H9 (cell line): ENCODE results near the gene HSPG2. TPM values are rescaled to one million over a fixed set of nuclear protein-coding genes. Genes with fewer than 3 reads are reported as not detected.

Experiments
- DNase-seq: peaks from one replicate; pipeline ENCODE4 v3.0.0-alpha.2; 2017
- H2AFZ ChIP-seq: one replicate; pipeline ENCODE4 v1.6.1; 2013; ENCODE audit warnings: mild to moderate bottlenecking, low read length, control low read depth, moderate library complexity
- H2AK5ac ChIP-seq: 2 replicates; pipeline ENCODE4 v1.6.1; 2013; ENCODE audit warnings: low read length, control low read depth, mixed read lengths; ENCODE audit not compliant: insufficient read length
- H2BK120ac ChIP-seq: one replicate; pipeline ENCODE4 v1.6.1; 2013; ENCODE audit warnings: low read depth, mild to moderate bottlenecking, low read length, control low read depth, inconsistent platforms; ENCODE audit not compliant: poor library complexity, severe bottlenecking
- H2BK12ac ChIP-seq: 2 replicates; pipeline ENCODE4 v1.6.1; 2013; ENCODE audit warnings: low read length, control low read depth, mixed read lengths, low read depth; ENCODE audit not compliant: insufficient read length
- H2BK15ac ChIP-seq: 2 replicates; pipeline ENCODE4 v1.6.1; 2013; ENCODE audit warnings: low read depth, low read length, control low read depth
- H2BK20ac ChIP-seq: one replicate; pipeline ENCODE4 v1.6.1; 2013; ENCODE audit warnings: low read depth, mild to moderate bottlenecking, low read length, control low read depth, inconsistent platforms; ENCODE audit not compliant: poor library complexity, severe bottlenecking
- H2BK5ac ChIP-seq: 2 replicates; pipeline ENCODE4 v1.6.1; 2013; ENCODE audit warnings: low read length, control low read depth, mixed read lengths; ENCODE audit not compliant: insufficient read length
- H3K14ac ChIP-seq: 2 replicates; pipeline ENCODE4 v1.6.1; 2013; ENCODE audit warnings: low read length, control low read depth; ENCODE audit not compliant: insufficient read depth
- H3K18ac ChIP-seq: 2 replicates; pipeline ENCODE4 v1.6.1; 2013; ENCODE audit warnings: low read depth, mild to moderate bottlenecking, mixed read lengths, low read length, control low read depth; ENCODE audit not compliant: insufficient read length
- H3K23ac ChIP-seq: 2 replicates; pipeline ENCODE4 v1.6.1; 2013; ENCODE audit warnings: low read length, control low read depth, mixed read lengths, low read depth; ENCODE audit not compliant: insufficient read length
- H3K23me2 ChIP-seq: 2 replicates; pipeline ENCODE4 v1.6.1; 2013; ENCODE audit warnings: low read depth, mild to moderate bottlenecking, mixed read lengths, low read length, control low read depth; ENCODE audit not compliant: insufficient read length, poor library complexity, severe bottlenecking
- H3K27ac ChIP-seq: 2 replicates; pipeline ENCODE4 v1.5.1; 2013; ENCODE audit warnings: low read length, control low read depth, mixed read lengths, low read depth; ENCODE audit not compliant: insufficient read length
- H3K27me3 ChIP-seq: 2 replicates; pipeline ENCODE4 v1.6.1; 2013; ENCODE audit warnings: low read length, control low read depth, inconsistent platforms; ENCODE audit not compliant: insufficient read depth
- H3K4ac ChIP-seq: 2 replicates; pipeline ENCODE4 v1.6.1; 2013; ENCODE audit warnings: low read depth, mild to moderate bottlenecking, control low read depth, inconsistent platforms, low read length, moderate library complexity
- H3K4me1 ChIP-seq: 2 replicates; pipeline ENCODE4 v1.6.1; 2013; ENCODE audit warnings: low read length, control low read depth, inconsistent platforms; ENCODE audit not compliant: insufficient read depth
- H3K4me2 ChIP-seq: 2 replicates; pipeline ENCODE4 v1.6.1; 2013; ENCODE audit warnings: low read length, control low read depth, mixed read lengths; ENCODE audit not compliant: insufficient read length, insufficient read depth
- H3K56ac ChIP-seq: 2 replicates; pipeline ENCODE4 v1.6.1; 2013; ENCODE audit warnings: low read depth, mild to moderate bottlenecking, mixed read lengths, low read length, control low read depth; ENCODE audit not compliant: insufficient read length
- H3K79me1 ChIP-seq: 2 replicates; pipeline ENCODE4 v1.6.1; 2013; ENCODE audit warnings: low read depth, mild to moderate bottlenecking, moderate library complexity, low read length, control low read depth, inconsistent platforms; ENCODE audit not compliant: insufficient read depth, poor library complexity, severe bottlenecking
- H3K79me2 ChIP-seq: 2 replicates; pipeline ENCODE4 v1.6.1; 2013; ENCODE audit warnings: low read length, control low read depth, inconsistent platforms; ENCODE audit not compliant: insufficient read depth
- H3K9ac ChIP-seq: 2 replicates; pipeline ENCODE4 v1.6.1; 2013; ENCODE audit warnings: low read length, control low read depth, mixed read lengths; ENCODE audit not compliant: insufficient read length; ENCODE audit errors: extremely low read depth
- H3K9me3 ChIP-seq: one replicate; pipeline ENCODE4 v1.6.1; 2013; ENCODE audit warnings: low read depth, low read length, inconsistent platforms; ENCODE audit not compliant: control insufficient read depth
- H3T11ph ChIP-seq: one replicate; pipeline ENCODE4 v1.6.1; 2013; ENCODE audit warnings: mild to moderate bottlenecking, low read length, control low read depth, inconsistent platforms
- H4K20me1 ChIP-seq: one replicate; pipeline ENCODE4 v1.6.1; 2013; ENCODE audit not compliant: control insufficient read depth, insufficient read length, insufficient read depth
- H4K5ac ChIP-seq: 2 replicates; pipeline ENCODE4 v1.6.1; 2013; ENCODE audit warnings: low read depth, mild to moderate bottlenecking, mixed read lengths, low read length, control low read depth; ENCODE audit not compliant: insufficient read length
- H4K8ac ChIP-seq: replicated peaks from 2 replicates; pipeline ENCODE4 v1.6.1; 2013; ENCODE audit warnings: low read length, control low read depth, mixed read lengths, low read depth; ENCODE audit not compliant: insufficient read length
- H4K91ac ChIP-seq: 2 replicates; pipeline ENCODE4 v1.6.1; 2013; ENCODE audit warnings: low read depth, mild to moderate bottlenecking, moderate library complexity, mixed read lengths, low read length, control low read depth; ENCODE audit not compliant: insufficient read length
- H3K27ac Mint-ChIP-seq, 3 experiments: 2 replicates in 2 of 3; 3 replicates in 1 of 3; pipeline ENCODE4 v1.8.0; 2020 to 2021; ENCODE audit warnings: mixed read lengths in 3 of 3, mild to moderate bottlenecking in 1 of 3, moderate library complexity in 1 of 3
- H3K27me3 Mint-ChIP-seq: 2 replicates; pipeline ENCODE4 v1.8.0; 2021; ENCODE audit warnings: low read depth, mild to moderate bottlenecking, moderate library complexity, mixed read lengths
- H3K36me3 Mint-ChIP-seq, 3 experiments: 2 replicates in 2 of 3; 3 replicates in 1 of 3; pipeline ENCODE4 v1.8.0; 2020 to 2021; ENCODE audit warnings: low read depth in 3 of 3, mixed read lengths in 3 of 3; ENCODE audit not compliant: insufficient read depth in 1 of 3
- H3K4me1 Mint-ChIP-seq, 2 experiments: 2 replicates each; pipeline ENCODE4 v1.8.0; 2020; ENCODE audit warnings: mixed read lengths in 2 of 2
- H3K4me3 Mint-ChIP-seq, 2 experiments: 2 replicates in 1 of 2; 3 replicates in 1 of 2; pipeline ENCODE4 v1.8.0; 2020 to 2021; ENCODE audit warnings: mild to moderate bottlenecking in 2 of 2, mixed read lengths in 2 of 2, moderate library complexity in 1 of 2
- H3K9me3 Mint-ChIP-seq, 2 experiments: 2 replicates in 1 of 2; 3 replicates in 1 of 2; pipeline ENCODE4 v1.8.0; 2020; ENCODE audit warnings: mild to moderate bottlenecking in 2 of 2, mixed read lengths in 2 of 2, moderate library complexity in 1 of 2
- CTCF ChIP-seq: fragments of 200-600 bp; sonication (generic); conservative IDR thresholded peaks from 3 replicates; pipeline ENCODE4 v1.8.0; 2021; ENCODE audit warnings: antibody characterized with exemption, mild to moderate bottlenecking
- WGBS: extraction: QIAGEN DNeasy Blood & Tissue Kit; methylation state at CpG from one replicate; pipeline ENCODE4 v1.1.7; 2013; ENCODE audit warnings: missing lambda C conversion rate, low lambda C conversion rate, mixed read lengths; ENCODE audit not compliant: insufficient read length; ENCODE audit errors: extremely low coverage; 5-methylcytosine and 5-hydroxymethylcytosine counted together
- total RNA-seq: library from RNA; stranded (reverse); gene quantifications from 2 replicates; pipeline ENCODE4 v1.2.1, GENCODE V29; 2021

The HSPG2 gene
- total RNA-seq, 1 experiment from 2014 or later = 90.0 TPM

GRCh38 chr1:21847223-21848205 is 89.6 kb downstream of the HSPG2 start:
- no peak overlapping the region for H3K4me3 Mint-ChIP-seq
- no peak overlapping the region for H2BK12ac ChIP-seq
- no peaks in the 10 kb centered on the region for H3K4me1 Mint-ChIP-seq

More at GRCh38 chr1:21847223-21848205, 89.6 kb downstream of the HSPG2 start:
- Histone ChIP-seq H2BK20ac (no peak overlapping the region), H3K23me2 (no peaks in the 10 kb centered on the region), H3K4me1 (no peaks in the 10 kb centered on the region), H3K4me2 (no peak overlapping the region), H4K91ac (no peak overlapping the region), H4K5ac (no peak overlapping the region), H3K27me3 (no peaks in the 10 kb centered on the region), H2AFZ (no peak overlapping the region), H3K14ac (no peak overlapping the region), H3K79me2 (no peaks in the 10 kb centered on the region), H3K18ac (no peak overlapping the region), H4K20me1 (no peaks in the 10 kb centered on the region), H3K27ac (no peak overlapping the region), H3K56ac (no peak overlapping the region), H2BK15ac (no peak overlapping the region), H2AK5ac (no peak overlapping the region), H4K8ac (no peak overlapping the region), H3K9me3 (no peaks in the 10 kb centered on the region), H3T11ph (no peak overlapping the region), H2BK5ac (no peak overlapping the region), H3K79me1 (no peaks in the 10 kb centered on the region), H3K9ac (no peak overlapping the region), H2BK120ac (no peak overlapping the region), H3K23ac (no peak overlapping the region), H3K4ac (no peak overlapping the region)
- Mint-ChIP-seq H3K36me3 (peaks cover 7 to 64% (median 49%) of the 10 kb centered on the region in 3 experiments; a peak in 6 of 7 replicates), H3K9me3 (no peaks in the 10 kb centered on the region), H3K27ac (peak overlapping the region in 1 of 3 experiments; percentile 75; a peak in 2 of 7 replicates), H3K27me3 (peaks cover 1% of the 10 kb centered on the region; the same call in 1 of the 2 replicates)
- no CpG with 5 or more reads among the region's 47 CpGs for WGBS
- DNase-seq = no peak
- no peak for TF ChIP-seq CTCF
